GM10248 (cell line): Measurements from ENCODE around the gene PHLDB3.

ENCODE experiments used
- CTCF ChIA-PET: fragments of 300-600 bp; sonication (Branson Sonifier 250); formaldehyde crosslinking; extraction: SDS; loops from one replicate; lab custom pipeline; 2021; ENCODE audit warnings: antibody characterized with exemption; lab: Yijun Ruan, JAX
- POLR2A ChIA-PET: fragments of 350-650 bp; sonication (Branson Sonifier 250); formaldehyde crosslinking; extraction: SDS; loops from one replicate; lab custom pipeline; 2020; ENCODE audit warnings: antibody characterized with exemption; lab: Yijun Ruan, JAX
- DNase-seq: peaks from one replicate; pipeline ENCODE4 v3.0.0; 2012; ENCODE audit errors: extremely low spot score
- TF ChIP-seq, protein P1 (sequence below): IDR thresholded peaks from 2 replicates; pipeline ENCODE4 v1.5.1; 2012; ENCODE audit warnings: mild to moderate bottlenecking, low read depth; ENCODE audit errors: extremely low read depth, missing control alignments, control extremely low read depth

The PHLDB3 gene

DNA sequence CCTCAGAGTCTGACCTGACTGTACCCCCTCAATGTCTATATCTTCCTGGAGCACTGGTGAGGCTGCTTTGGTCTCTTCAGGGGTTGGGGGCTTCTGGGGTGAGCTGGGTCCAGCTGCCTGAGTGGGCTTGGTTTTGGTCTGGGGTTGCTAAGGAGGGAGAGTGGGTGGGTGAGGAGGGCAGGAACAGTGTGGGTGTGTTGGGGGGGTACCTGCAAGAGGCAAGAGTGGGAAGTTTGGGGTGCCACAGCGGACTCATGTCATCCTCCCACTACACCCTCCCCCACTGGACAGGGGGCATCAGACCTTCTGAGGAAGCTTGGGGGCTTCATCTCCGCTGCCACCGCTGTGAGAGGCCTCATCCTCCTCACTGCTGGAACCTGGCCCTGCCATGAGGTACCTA lies 42.0 kb upstream of the PHLDB3 start:
- POLR2A ChIA-PET: no interaction called here
- TF ChIP-seq, protein P1, sequence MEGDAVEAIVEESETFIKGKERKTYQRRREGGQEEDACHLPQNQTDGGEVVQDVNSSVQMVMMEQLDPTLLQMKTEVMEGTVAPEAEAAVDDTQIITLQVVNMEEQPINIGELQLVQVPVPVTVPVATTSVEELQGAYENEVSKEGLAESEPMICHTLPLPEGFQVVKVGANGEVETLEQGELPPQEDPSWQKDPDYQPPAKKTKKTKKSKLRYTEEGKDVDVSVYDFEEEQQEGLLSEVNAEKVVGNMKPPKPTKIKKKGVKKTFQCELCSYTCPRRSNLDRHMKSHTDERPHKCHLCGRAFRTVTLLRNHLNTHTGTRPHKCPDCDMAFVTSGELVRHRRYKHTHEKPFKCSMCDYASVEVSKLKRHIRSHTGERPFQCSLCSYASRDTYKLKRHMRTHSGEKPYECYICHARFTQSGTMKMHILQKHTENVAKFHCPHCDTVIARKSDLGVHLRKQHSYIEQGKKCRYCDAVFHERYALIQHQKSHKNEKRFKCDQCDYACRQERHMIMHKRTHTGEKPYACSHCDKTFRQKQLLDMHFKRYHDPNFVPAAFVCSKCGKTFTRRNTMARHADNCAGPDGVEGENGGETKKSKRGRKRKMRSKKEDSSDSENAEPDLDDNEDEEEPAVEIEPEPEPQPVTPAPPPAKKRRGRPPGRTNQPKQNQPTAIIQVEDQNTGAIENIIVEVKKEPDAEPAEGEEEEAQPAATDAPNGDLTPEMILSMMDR: no peak
- no peak for DNase-seq
- CTCF ChIA-PET: interaction anchor here (0.8 to 3.9 kb wide), 3 partner anchors 9 to 100 kb away, joined by 3 to 18 read pairs (median 4); no protein-coding TSS in a partner anchor

DNA sequence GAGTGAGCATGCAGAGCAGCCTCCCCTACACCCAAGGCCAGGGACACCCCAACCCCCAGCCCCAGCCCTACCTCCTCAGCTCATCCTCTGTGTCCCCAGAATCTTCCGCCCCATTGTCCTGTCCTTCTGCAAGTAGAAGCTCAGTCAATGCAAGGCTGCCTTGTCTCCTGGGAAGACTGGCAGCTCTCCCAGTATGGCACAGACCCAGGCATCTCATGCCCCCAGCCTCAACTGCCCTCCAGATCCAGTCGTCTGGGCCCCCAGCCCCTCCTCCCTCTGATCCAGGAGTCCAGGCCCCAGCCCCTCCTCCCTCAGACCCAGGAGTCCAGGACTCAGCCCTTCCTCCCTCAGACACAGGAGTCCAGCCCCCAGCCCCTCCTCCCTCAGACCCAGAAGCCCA lies 41.4 kb upstream of the PHLDB3 start:
- no peak for DNase-seq
- CTCF ChIA-PET: interaction anchor here (1.8 to 3.9 kb wide), 3 partner anchors 10 to 99 kb away, joined by 4 to 18 read pairs (median 4); no protein-coding TSS in a partner anchor
- TF ChIP-seq, protein P1: no peak
- POLR2A ChIA-PET: no interaction called here

DNA sequence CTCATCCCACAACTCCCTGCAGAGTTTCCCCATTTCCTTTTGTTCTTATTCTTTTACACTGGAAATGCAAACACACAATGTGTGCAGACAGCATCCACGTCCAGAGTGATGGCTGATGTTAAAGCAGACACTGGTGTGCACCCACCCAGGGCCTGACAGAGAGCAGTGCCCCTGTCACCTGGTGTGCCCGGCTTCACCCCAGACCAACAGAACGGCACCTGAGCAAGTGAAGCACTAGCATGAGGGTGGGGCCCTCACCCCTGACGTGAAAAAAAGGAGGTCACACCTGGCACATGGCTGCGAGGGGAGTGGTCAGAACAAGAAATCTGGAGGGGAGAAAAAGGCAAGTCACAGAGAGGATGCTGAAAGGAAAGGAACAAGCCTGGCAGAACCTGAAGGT lies 40.7 kb upstream of the PHLDB3 start:
- DNase-seq: no peak
- ChIA-PET POLR2A (no interaction called here), CTCF (interaction anchor here (1.2 to 3.9 kb wide), 4 partner anchors 9 to 98 kb away, joined by 4 to 18 read pairs (median 4); partner anchors contain the start of gene ZNF575)
- TF ChIP-seq, protein P1: no peak

DNA sequence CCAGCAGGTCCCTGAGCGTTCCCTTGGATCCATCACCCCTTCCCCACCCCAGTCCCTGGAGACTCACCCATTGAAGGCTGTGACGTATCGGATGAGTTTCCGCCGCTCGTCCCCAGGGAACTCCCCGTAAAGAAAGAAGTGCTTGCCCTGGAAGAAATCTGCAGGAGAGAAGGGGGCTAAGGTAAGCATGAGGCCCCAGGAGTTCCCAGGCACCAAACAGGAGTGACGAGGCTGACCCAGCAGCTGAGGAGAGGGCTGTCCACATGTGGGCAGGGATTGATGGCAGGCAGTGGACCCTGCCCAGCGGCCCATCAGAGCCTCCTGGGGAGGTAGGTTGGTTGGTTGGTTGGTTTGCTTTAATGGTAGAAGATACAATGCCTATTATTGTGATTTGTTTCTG lies 39.5 kb upstream of the PHLDB3 start:
- TF ChIP-seq, protein P1: no peak
- CTCF ChIA-PET: interaction anchor here (1.0 to 3.9 kb wide), 4 partner anchors 8 to 51 kb away, joined by 3 to 18 read pairs (median 4); no protein-coding TSS in a partner anchor
- POLR2A ChIA-PET: no interaction called here
- DNase-seq: no peak

DNA sequence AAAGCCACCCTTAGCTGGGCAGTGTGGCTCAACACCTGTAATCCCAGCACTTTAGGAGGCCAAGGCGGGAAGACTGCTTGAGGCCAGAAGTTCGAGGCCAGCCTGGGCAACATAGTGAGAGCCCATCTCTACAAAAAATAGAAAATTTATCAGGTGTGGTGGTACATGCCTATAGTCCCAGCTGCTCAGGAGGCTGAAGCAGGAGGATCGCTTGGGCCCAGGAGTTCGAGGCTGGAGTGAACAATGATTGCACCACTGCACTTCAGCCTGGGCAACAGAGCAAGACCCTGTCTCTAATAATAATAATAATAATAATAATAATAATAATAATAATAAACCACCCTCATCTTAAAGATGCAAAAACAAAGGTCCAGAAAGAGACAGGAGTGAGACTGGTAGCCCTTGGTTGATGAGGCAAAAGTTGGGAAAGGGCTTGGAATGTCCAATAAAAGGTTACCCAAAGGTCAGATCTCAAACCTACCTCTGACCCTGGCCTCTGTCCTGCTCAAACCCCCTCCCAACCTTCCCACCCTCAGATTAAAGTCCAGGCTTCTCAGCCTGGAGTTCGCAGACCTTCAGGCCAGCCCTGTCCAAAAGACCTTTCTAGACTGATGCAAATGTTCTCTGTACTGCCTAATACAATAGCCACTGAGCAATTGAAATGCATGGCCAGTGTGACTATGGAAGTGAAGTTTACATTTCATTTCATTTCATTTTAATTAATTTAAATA lies 37.5 kb upstream of the PHLDB3 start:
- CTCF ChIA-PET: interaction anchor here (1.4 kb wide), 1 partner anchor 95 kb away, joined by 3 read pairs; no protein-coding TSS in a partner anchor
- no peak for DNase-seq
- TF ChIP-seq, protein P1: no peak
- POLR2A ChIA-PET: no interaction called here

DNA sequence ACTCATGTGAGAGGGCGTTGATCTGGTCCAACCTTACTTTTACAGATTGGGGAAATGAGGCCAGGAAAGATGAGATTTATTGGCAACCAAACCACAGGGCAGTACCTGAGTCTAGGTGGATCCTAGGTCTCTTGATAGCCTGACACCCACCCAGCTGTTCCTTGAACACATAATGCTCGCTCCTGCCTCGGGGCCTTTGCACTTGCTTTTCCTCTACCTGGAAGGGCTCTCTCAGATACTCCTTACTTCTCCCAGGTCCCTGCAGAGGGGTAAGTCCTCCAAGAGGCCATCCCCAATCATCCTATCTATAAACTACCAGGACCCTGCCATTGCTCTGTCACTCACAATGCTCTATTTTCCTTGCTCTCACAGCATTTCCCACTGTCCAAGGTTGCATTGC lies 35.8 kb upstream of the PHLDB3 start:
- no peak for DNase-seq
- ChIA-PET CTCF (no interaction called here), POLR2A (no interaction called here)
- TF ChIP-seq, protein P1: no peak
